ENCODE data around the gene GPR61.

- TF ChIP-seq EP300 (IDR thresholded peaks at IDR 0.05) = no peak
- no peak for TF ChIP-seq CTCF (IDR thresholded peaks at IDR 0.05)
- TF ChIP-seq POLR2A (IDR thresholded peaks at IDR 0.05) = no peak
- TF ChIP-seq POLR2AphosphoS5 (IDR thresholded peaks at IDR 0.05) = no peak
Observed at GRCh38 chr1:109530457-109531087, 9.1 kb upstream of the GPR61 start.
